GM12801 (cell line): ENCODE results near the gene KRTAP10-5.
"Not testable (repeated sequence)": the region's sequence is repeated elsewhere in the genome, so short reads cannot be mapped to it uniquely, and the experiment has no call there.

Experiments
- TF ChIP-seq, protein P1 (sequence below): IDR thresholded peaks from one replicate; pipeline ENCODE4 v1.5.1; 2011; ENCODE audit warnings: control low read depth; ENCODE audit not compliant: insufficient read length; ENCODE audit errors: extremely low read depth

The KRTAP10-5 gene

GRCh38 chr21:44603911-44604310, 23.5 kb upstream of the KRTAP10-5 start:
- TF ChIP-seq, protein P1, sequence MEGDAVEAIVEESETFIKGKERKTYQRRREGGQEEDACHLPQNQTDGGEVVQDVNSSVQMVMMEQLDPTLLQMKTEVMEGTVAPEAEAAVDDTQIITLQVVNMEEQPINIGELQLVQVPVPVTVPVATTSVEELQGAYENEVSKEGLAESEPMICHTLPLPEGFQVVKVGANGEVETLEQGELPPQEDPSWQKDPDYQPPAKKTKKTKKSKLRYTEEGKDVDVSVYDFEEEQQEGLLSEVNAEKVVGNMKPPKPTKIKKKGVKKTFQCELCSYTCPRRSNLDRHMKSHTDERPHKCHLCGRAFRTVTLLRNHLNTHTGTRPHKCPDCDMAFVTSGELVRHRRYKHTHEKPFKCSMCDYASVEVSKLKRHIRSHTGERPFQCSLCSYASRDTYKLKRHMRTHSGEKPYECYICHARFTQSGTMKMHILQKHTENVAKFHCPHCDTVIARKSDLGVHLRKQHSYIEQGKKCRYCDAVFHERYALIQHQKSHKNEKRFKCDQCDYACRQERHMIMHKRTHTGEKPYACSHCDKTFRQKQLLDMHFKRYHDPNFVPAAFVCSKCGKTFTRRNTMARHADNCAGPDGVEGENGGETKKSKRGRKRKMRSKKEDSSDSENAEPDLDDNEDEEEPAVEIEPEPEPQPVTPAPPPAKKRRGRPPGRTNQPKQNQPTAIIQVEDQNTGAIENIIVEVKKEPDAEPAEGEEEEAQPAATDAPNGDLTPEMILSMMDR: no peak

DNA sequence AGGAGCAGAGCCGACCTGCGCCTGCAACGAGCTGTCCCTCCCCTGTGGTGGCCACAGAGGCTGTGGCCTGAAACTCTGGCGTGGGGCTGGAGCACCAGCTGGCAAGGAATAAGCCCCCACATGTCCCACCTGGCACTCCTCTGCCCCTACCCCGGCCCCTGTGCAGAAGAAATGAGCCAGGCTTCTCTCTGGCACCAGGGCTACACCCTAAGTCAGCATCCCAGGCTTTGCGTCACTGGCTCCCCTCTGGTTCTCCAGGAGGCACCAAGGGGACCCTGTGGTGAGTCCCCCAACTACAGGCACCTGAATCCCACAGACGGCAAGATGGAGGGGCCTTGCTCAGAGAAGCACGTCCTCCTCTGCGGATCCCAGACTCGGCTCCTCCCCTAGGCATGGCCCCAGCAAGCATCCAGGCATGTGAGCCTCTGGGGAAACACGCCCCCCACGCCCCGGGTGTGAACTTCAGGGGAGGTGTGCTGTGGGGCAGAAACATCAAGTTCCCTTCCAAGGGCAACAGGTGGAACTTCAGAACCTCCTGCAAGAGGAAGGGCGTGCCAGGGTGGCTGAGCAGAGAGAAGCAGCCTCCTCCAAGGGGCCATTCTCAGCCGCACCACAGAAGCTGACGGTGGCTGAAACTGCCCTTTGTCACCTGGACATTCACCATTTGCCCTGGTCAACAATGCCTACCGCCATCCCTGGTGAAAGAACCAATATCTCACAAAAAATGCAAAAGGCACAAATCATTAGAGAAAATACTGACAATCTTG, 22.9 kb upstream of the KRTAP10-5 start:
- TF ChIP-seq, protein P1: no peak

DNA sequence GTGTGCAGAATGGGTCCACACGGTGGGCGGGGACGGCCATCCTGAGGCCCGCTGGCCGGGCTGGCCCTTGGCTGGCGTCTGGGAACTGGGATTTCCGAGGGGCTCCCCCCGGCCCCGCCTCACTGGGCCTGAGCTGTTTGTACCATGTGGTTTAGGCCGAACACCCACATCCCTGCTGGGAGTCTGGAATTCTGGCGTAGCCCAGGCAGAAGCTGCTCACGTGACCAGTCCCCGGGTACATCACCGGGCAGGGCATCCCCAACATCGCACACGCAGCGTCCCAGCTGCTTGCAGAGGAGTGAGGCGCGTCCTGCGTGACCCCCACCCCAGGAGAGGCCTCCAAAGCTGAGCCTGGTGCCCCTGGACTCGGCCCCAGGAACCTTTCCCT, 22.1 kb upstream of the KRTAP10-5 start:
- TF ChIP-seq, protein P1: no peak

DNA sequence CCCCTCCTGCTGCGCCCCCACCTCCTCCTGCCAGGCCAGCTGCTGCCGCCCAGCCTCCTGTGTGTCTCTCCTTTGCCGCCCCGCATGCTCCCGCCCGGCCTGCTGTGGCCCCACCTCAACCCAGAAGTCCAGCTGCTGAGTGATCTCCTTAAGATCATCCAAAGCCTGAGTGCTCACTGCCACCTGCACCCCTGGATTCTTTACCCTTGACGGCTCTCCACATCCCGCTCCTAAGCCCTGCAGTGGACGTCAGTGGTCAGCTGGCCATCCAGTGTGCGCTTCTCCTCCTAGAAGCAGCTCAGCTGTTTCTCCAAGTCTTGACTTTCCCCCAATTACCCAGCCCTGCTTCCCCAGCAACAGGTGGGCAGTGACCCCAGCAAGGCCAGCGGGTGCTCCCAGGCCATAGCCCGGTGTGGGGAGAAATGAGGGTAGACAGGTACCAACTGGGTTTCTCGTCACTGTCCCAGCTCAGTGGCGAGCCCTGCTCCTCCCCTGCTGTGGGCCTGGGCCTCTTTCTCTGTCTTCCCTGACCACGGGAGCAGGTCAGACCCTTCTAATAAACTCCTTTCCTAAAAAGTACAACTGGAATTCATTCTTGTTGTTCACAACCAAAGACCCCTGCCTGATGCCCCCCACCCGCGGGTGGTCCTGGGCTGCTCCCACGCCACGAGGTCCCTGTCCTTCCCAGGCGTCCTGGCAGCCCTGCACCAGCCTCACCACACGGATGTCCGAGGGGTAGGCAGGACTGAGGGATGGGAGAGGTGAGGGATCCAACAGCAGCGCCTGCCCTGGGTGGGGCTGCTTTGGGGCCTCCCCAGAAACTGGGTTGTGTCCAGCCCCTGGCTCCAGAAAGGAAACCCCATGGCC, 21.4 kb upstream of the KRTAP10-5 start:
- TF ChIP-seq, protein P1: no peak

DNA sequence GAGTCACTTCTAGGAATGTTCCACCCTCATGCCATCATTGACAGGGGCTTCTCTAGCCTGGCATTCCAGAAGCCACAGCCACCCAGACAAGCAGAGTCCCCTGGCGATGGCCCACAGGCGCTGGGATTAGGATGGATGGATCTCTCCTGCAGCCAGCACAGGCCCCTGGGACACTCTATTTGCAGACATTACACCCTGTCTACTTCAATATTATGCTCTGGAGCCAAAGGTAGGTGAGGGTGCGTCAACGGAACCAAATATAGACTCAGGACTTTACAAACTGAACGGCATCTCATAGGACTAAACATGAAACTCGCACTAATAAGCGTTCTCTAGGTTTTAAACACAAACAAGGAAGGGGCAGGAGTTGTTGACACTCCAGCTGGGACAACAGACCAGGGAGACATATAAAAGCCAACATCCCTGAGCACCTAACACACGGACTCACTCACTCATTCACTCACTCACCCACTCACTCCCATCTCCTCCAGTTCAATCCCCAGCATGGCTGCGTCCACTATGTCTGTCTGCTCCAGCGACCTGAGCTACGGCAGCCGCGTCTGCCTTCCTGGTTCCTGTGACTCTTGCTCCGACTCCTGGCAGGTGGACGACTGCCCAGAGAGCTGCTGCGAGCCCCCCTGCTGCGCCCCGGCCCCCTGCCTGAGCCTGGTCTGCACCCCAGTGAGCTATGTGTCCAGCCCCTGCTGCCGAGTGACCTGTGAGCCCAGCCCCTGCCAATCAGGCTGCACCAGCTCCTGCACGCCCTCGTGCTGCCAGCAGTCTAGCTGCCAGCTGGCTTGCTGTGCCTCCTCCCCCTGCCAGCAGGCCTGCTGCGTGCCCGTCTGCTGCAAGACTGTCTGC, 19.9 kb upstream of the KRTAP10-5 start, which contains the start of gene KRTAP10-7:
KRTAP10-7 (plus strand) TSS at position 480 of the 861 bp plus-strand sequence; CDS start at position 505, 25 bp downstream.
- TF ChIP-seq, protein P1: not testable (repeated sequence)

DNA sequence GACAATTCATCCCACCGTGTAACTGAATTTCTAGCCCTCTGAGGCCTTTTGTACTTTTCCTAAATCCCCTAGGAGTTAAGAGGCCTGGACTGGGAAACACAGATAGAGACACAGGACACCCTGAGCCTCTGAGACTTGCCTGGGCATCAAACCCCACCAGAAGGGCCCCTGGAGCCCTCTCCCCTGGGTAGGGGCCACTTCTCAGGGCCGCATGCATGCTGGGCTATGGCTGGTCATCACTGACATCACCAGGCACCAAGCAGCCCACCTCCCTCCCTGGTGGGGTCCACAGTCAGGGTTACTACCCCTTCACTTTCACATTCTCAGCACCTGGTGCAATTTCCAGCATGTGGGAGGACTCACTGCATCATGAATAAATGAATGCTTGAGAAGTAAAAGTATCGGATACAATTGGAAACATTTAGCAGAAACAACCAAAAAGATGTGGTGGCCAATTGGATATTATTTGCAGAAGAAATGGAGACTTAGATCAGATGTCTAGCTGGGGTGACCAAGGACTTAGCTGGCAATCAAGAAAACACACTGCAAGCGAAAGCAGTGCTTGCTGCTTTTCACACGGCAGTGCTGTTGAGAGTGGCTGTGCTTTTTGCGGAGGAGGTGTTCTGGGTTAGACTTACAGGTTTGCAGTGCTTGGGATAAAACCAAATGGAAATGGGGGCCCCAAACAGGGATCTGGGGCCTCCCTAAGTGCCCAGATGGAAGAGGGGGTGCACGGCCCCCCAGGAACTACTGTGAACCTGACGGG, 19.0 kb upstream of the KRTAP10-5 start:
- TF ChIP-seq, protein P1: no peak
